H1 (cell line): Measurements from ENCODE around the gene IGFBP1. TPM values are rescaled to one million over a fixed set of nuclear protein-coding genes. Genes with fewer than 3 reads are reported as not detected.

ENCODE experiments used
- CTCF ChIA-PET: fragments of 300-600 bp; sonication (Branson Sonifier 250); formaldehyde crosslinking; loops from one replicate; lab custom pipeline; 2021; ENCODE audit not compliant: partially characterized antibody; lab: Charles Lee
- POLR2A ChIA-PET: fragments of 300-600 bp; sonication (Branson Sonifier 250); formaldehyde crosslinking; loops from one replicate; lab custom pipeline; 2021; ENCODE audit warnings: inconsistent platforms; ENCODE audit not compliant: partially characterized antibody; lab: Charles Lee
- DNase-seq, 2 experiments: peaks; one replicate each; pipeline versions ENCODE4 v3.0.0 to v3.0.0-alpha.2; 2010 to 2022; ENCODE audit warnings: low spot score in 2 of 2, low read depth in 1 of 2, mixed read lengths in 1 of 2
- FAIRE-seq: peaks from 2 replicates; lab custom pipeline; 2011; peaks lifted over from hg19 to GRCh38; lab: Jason Lieb, UNC
- H2AFZ ChIP-seq: 2 replicates; pipeline ENCODE4 v1.8.1; 2012; ENCODE audit warnings: low read length, inconsistent platforms
- H2AK5ac ChIP-seq: 2 replicates; pipeline ENCODE4 v1.6.1; 2013; ENCODE audit warnings: low read depth, low read length
- H2BK120ac ChIP-seq: replicated peaks from 2 replicates; pipeline ENCODE3; 2013; ENCODE audit warnings: low read depth, low read length, inconsistent platforms
- H2BK12ac ChIP-seq: 2 replicates; pipeline ENCODE4 v1.6.1; 2013; ENCODE audit warnings: low read depth, low read length
- H2BK15ac ChIP-seq: 2 replicates; pipeline ENCODE4 v1.6.1; 2013; ENCODE audit warnings: low read length
- H2BK20ac ChIP-seq: 2 replicates; pipeline ENCODE4 v1.6.1; 2013; ENCODE audit warnings: low read length
- H2BK5ac ChIP-seq: 2 replicates; pipeline ENCODE4 v1.6.1; 2013; ENCODE audit warnings: low read depth, low read length
- H3K14ac ChIP-seq: 2 replicates; pipeline ENCODE4 v1.6.1; 2013; ENCODE audit warnings: inconsistent platforms; ENCODE audit not compliant: insufficient read length
- H3K18ac ChIP-seq: 2 replicates; pipeline ENCODE4 v1.6.1; 2013; ENCODE audit warnings: low read length; ENCODE audit errors: extremely low read depth
- H3K23ac ChIP-seq: 2 replicates; pipeline ENCODE4 v1.6.1; 2013; ENCODE audit warnings: inconsistent platforms; ENCODE audit not compliant: insufficient read length
- H3K23me2 ChIP-seq: 2 replicates; pipeline ENCODE4 v1.6.1; 2013; ENCODE audit warnings: low read depth, low read length
- H3K27ac ChIP-seq: 2 replicates; pipeline ENCODE4 v1.6.1; 2011; ENCODE audit warnings: low read depth, low read length, inconsistent platforms
- H3K27me3 ChIP-seq, 4 experiments: replicated peaks in 1 of 4; 1 replicate in 1 of 4; 2 replicates in 3 of 4; pipeline versions ENCODE4 v1.6.1 to v1.8.1; 2011 to 2013; ENCODE audit warnings: low read length in 3 of 4, mild to moderate bottlenecking in 3 of 4, inconsistent platforms in 2 of 4, mixed read lengths in 2 of 4, moderate library complexity in 1 of 4; ENCODE audit not compliant: control insufficient read depth in 3 of 4, insufficient read depth in 3 of 4; ENCODE audit errors: extremely low read depth in 1 of 4
- H3K36me3 ChIP-seq, 4 experiments: 2 replicates each; pipeline versions ENCODE4 v1.6.1 to v1.8.1; 2011 to 2013; ENCODE audit warnings: mild to moderate bottlenecking in 4 of 4, low read length in 3 of 4, moderate library complexity in 2 of 4, control low read depth in 1 of 4, inconsistent platforms in 1 of 4; ENCODE audit not compliant: insufficient read depth in 4 of 4, control insufficient read depth in 2 of 4
- H3K4ac ChIP-seq: replicated peaks from 2 replicates; pipeline ENCODE3; 2013; ENCODE audit warnings: low read length, low read depth, mixed read lengths, inconsistent platforms; ENCODE audit not compliant: insufficient read length
- H3K4me1 ChIP-seq, 4 experiments: replicated peaks in 1 of 4; 1 replicate in 1 of 4; 2 replicates in 3 of 4; pipeline versions ENCODE4 v1.6.1 to v1.8.1; 2011 to 2013; ENCODE audit warnings: low read length in 3 of 4, inconsistent platforms in 2 of 4, mixed read lengths in 1 of 4; ENCODE audit not compliant: insufficient read depth in 4 of 4, control insufficient read depth in 3 of 4
- H3K4me2 ChIP-seq, 2 experiments: 2 replicates each; pipeline versions ENCODE4 v1.6.1 to v1.8.1; 2011 to 2013; ENCODE audit warnings: low read depth in 2 of 2, low read length in 2 of 2, control low read depth in 1 of 2, inconsistent platforms in 1 of 2, mild to moderate bottlenecking in 1 of 2; ENCODE audit not compliant: insufficient read depth in 1 of 2
- H3K4me3 ChIP-seq, 4 experiments: fragments of 200-600, 300-600 bp in 1 of 4; sonication (generic), shearing (Covaris generic), sonication (Bioruptor Twin) in 1 of 4; 2 replicates each; pipeline versions ENCODE4 v1.5.1 to v1.8.1; 2011 to 2016; ENCODE audit warnings: low read length in 4 of 4, low read depth in 3 of 4, control low read depth in 2 of 4, inconsistent platforms in 2 of 4, mild to moderate bottlenecking in 2 of 4, mixed read lengths in 1 of 4, moderate library complexity in 1 of 4; ENCODE audit not compliant: insufficient read depth in 2 of 4; ENCODE audit errors: extremely low read depth in 1 of 4
- H3K56ac ChIP-seq: replicated peaks from 2 replicates; pipeline ENCODE3; 2013; ENCODE audit warnings: low read depth, mild to moderate bottlenecking, mixed read lengths, low read length, inconsistent platforms; ENCODE audit not compliant: insufficient read length
- H3K79me1 ChIP-seq: 2 replicates; pipeline ENCODE4 v1.6.1; 2013; ENCODE audit warnings: low read depth, low read length, control low read depth
- H3K79me2 ChIP-seq, 2 experiments: 2 replicates each; pipeline versions ENCODE4 v1.6.1 to v1.8.1; 2012 to 2013; ENCODE audit warnings: low read length in 2 of 2, mild to moderate bottlenecking in 2 of 2, inconsistent platforms in 1 of 2; ENCODE audit not compliant: insufficient read depth in 2 of 2, control insufficient read depth in 1 of 2
- H3K9ac ChIP-seq, 4 experiments: replicated peaks in 1 of 4; 1 replicate in 1 of 4; 2 replicates in 3 of 4; pipeline versions ENCODE4 v1.6.1 to v1.8.1; 2011 to 2013; ENCODE audit warnings: low read depth in 3 of 4, low read length in 3 of 4, control low read depth in 2 of 4, mild to moderate bottlenecking in 2 of 4, moderate library complexity in 2 of 4, inconsistent platforms in 1 of 4; ENCODE audit errors: extremely low read depth in 1 of 4
- H3K9me3 ChIP-seq, 2 experiments: 2 replicates each; pipeline versions ENCODE4 v1.6.1 to v1.8.1; 2012 to 2013; ENCODE audit warnings: mild to moderate bottlenecking in 2 of 2, moderate library complexity in 2 of 2, control low read depth in 1 of 2, inconsistent platforms in 1 of 2, low read depth in 1 of 2, low read length in 1 of 2, mixed read lengths in 1 of 2; ENCODE audit not compliant: insufficient read depth in 2 of 2
- H4K20me1 ChIP-seq, 2 experiments: replicated peaks in 1 of 2; 2 replicates each; pipeline versions ENCODE3 to v1.8.1; 2011 to 2013; ENCODE audit warnings: inconsistent platforms in 2 of 2, low read length in 2 of 2, mild to moderate bottlenecking in 1 of 2; ENCODE audit not compliant: insufficient read depth in 2 of 2, control insufficient read depth in 1 of 2
- H4K5ac ChIP-seq: 2 replicates; pipeline ENCODE4 v1.6.1; 2013; ENCODE audit warnings: low read length, low read depth, mixed read lengths, inconsistent platforms; ENCODE audit not compliant: insufficient read length
- H4K8ac ChIP-seq: 2 replicates; pipeline ENCODE4 v1.8.0; 2013; ENCODE audit warnings: mild to moderate bottlenecking, moderate library complexity, low read length, inconsistent platforms; ENCODE audit not compliant: insufficient read depth; ENCODE audit errors: extremely low read depth
- H4K91ac ChIP-seq: replicated peaks from 2 replicates; pipeline ENCODE3; 2013; ENCODE audit warnings: low read length, mixed read lengths, inconsistent platforms; ENCODE audit not compliant: insufficient read length
- JUN ChIP-seq: IDR thresholded peaks from 2 replicates; pipeline ENCODE4 v1.6.1; 2011; ENCODE audit warnings: low read depth, mild to moderate bottlenecking, improper control_type of control experiment, low read length
- KDM1A ChIP-seq: fragments of 200-600, 300-600 bp; sonication (generic); IDR thresholded peaks from 2 replicates; pipeline ENCODE4 v1.7.1; 2016; ENCODE audit warnings: mild to moderate bottlenecking, low read length, borderline replicate concordance
- TEAD4 ChIP-seq: IDR thresholded peaks from 2 replicates; pipeline ENCODE4 v1.6.1; 2012; ENCODE audit warnings: low read depth, low read length, inconsistent platforms, mixed read lengths
- WGBS, 2 experiments: shearing (Covaris generic) in 1 of 2; methylation state at CpG; one replicate each; pipeline versions ENCODE4 v1.1.6 to v1.1.7; 2013 to 2015; ENCODE audit warnings: low lambda C conversion rate in 2 of 2, mixed read lengths in 2 of 2, inconsistent platforms in 1 of 2, low coverage in 1 of 2, missing lambda C conversion rate in 1 of 2; ENCODE audit not compliant: insufficient replicate concordance in 2 of 2, insufficient coverage in 1 of 2, insufficient read length in 1 of 2; ENCODE audit errors: extremely low coverage in 1 of 2, missing lambda C conversion rate in 1 of 2; 5-methylcytosine and 5-hydroxymethylcytosine counted together
- polyA plus RNA-seq, 7 experiments: library from polyadenylated mRNA; depleted of rRNA in 3 of 7; stranded (reverse) in 5 of 7; unstranded in 2 of 7; fragments of >200 nt in 5 of 7; fragments of 200-250 nt in 2 of 7; gene quantifications; 1 replicate in 5 of 7; 2 replicates in 1 of 7; 4 replicates in 1 of 7; pipeline versions ENCODE4 v1.2.1 to v1.2.3, GENCODE V29; 2011 to 2013; ENCODE audit warnings: missing spikeins in 2 of 7, mixed read lengths in 2 of 7
- total RNA-seq: library from RNA; stranded (reverse); fragmentation: NEBNext Ultra II Directional; extraction: Animal tissue kit (Norgen Biotek cat#: 25700); gene quantifications from 2 replicates; pipeline ENCODE4 v1.2.1, GENCODE V29; 2021

The IGFBP1 gene
- total and polyA plus RNA-seq, 2 of the 8 experiments (the other 6 are each of a cell fraction or from before 2014, with no cell fraction given), result not detected

GRCh38 chr7:45881759-45882464 lies 6.4 kb upstream of the IGFBP1 start:
- Histone ChIP-seq H3K79me1 (no peaks in the 10 kb centered on the region), H3K23me2 (no peaks in the 10 kb centered on the region), H4K91ac (no peak overlapping the region), H3K4ac (no peak overlapping the region), H3K18ac (no peak overlapping the region), H2BK20ac (no peak overlapping the region), H2AK5ac (no peak overlapping the region), H3K4me2 (no peak overlapping the region), H3K9me3 (peaks cover 15 to 29% of the 10 kb centered on the region in 2 experiments), H4K5ac (no peak overlapping the region), H3K27me3 (peaks cover 0 to 2% (median 0%) of the 10 kb centered on the region in 4 experiments; a peak in 2 of 7 replicates), H3K27ac (no peak overlapping the region), H3K23ac (no peak overlapping the region), H3K79me2 (no peaks in the 10 kb centered on the region), H3K4me1 (peaks cover 0 to 3% (median under 1%) of the 10 kb centered on the region in 4 experiments; a peak in 1 of 7 replicates), H4K8ac (no peak overlapping the region), H4K20me1 (peaks cover 0 to 1% of the 10 kb centered on the region in 2 experiments), H3K56ac (no peak overlapping the region), H2BK12ac (no peak overlapping the region), H2BK5ac (no peak overlapping the region), H2AFZ (no peak overlapping the region), H3K9ac (no peak overlapping the region), H2BK120ac (no peak overlapping the region), H2BK15ac (no peak overlapping the region), H3K14ac (no peak overlapping the region), H3K4me3 (no peak overlapping the region), H3K36me3 (no peaks in the 10 kb centered on the region; a peak in 1 of 8 replicates)
- ChIA-PET CTCF (interaction anchor here (0.8 to 2.3 kb wide), 5 partner anchors 9 to 41 kb away, joined by 3 to 7 read pairs (median 6); no protein-coding TSS in a partner anchor), POLR2A (no interaction called here)
- TF ChIP-seq KDM1A, result peak; percentile 48; the same call in 1 of the 2 replicates
- TF ChIP-seq TEAD4, result no peak
- TF ChIP-seq JUN, result no peak
- DNase-seq (no peak), FAIRE-seq (no peak)
- WGBS, 2 experiments, result 85% methylated on average over 12 of the region's 12 CpGs; no CpG with 5 or more reads in 1 of the 2 experiments
